Measurements from ENCODE around the gene PAX3.

DNA sequence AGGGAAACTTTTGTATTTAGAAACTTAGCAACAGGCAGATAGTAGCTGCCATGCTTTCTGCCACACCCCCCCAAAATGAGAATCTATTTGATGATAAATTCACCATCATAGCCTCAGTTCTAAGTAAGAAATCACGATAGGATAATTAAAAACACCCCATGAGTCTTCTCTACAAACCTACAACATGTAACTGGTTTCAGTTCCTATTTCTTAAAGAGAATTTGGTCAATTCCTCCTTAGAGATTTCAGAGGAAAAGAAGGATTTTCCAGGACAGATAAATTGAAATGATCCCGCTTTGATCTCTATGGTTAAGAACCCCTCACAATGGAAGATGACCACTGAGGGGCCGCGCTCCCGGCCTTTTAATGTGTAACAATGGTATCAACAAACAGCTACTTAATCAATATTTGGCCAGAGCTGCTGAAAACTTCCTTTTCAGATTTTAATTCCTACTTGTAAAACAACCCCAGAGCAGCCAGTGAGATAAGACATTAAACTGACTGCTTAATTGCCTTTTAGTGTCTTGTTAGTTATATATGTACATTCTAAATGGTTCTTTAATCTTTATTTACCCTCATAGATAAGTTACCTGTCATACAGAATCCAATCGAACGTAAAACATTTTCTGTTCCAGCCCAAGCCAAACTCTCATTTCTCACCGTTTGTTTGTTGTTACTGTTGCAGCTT is 10.1 kb downstream of the PAX3 start:
- TF ChIP-seq HIVEP1 (CRISPR knock-in tag; IDR thresholded peaks at IDR 0.05) (no peak), MTF2 (CRISPR knock-in tag; IDR thresholded peaks at IDR 0.05; ENCODE audit: borderline replicate concordance) (no peak), CTCF (CRISPR knock-in tag; IDR thresholded peaks at IDR 0.05) (no peak), MYC (CRISPR knock-in tag; IDR thresholded peaks at IDR 0.05; ENCODE audit: borderline replicate concordance) (no peak), POLR2A (IDR thresholded peaks at IDR 0.05; ENCODE audit: insufficient read depth in 1 of 2, low read depth in 2 of 2, low read length in 2 of 2) (no peak), ZBTB1 (CRISPR knock-in tag; IDR thresholded peaks at IDR 0.05; ENCODE audit: borderline replicate concordance) (no peak)
